B cell (primary cell): ENCODE data around the gene LRRC40.

Experiments
- CTCF ChIP-seq: fragments of 200-600 bp; IDR thresholded peaks from one replicate; pipeline ENCODE4 v1.8.0; 2022; ENCODE audit warnings: antibody characterized with exemption, mild to moderate bottlenecking
- EZH2 ChIP-seq: IDR thresholded peaks from 2 replicates; pipeline ENCODE4 v1.6.1; 2012; ENCODE audit warnings: borderline replicate concordance, low read depth, mild to moderate bottlenecking, moderate library complexity, low read length; ENCODE audit not compliant: insufficient read depth, poor library complexity, severe bottlenecking

- TF ChIP-seq EZH2 (no peak), CTCF (no peak)
Observed at GRCh38 chr1:70220517-70221237, 15.3 kb upstream of the LRRC40 start.
